GM21825 (cell line): ENCODE measurements around the gene TRAF7.

Experiments
- ATAC-seq: cut with Tn5 transposase; IDR thresholded peaks from one replicate; pipeline ENCODE4 v1.9.1; 2021; ENCODE audit warnings: mild to moderate bottlenecking, moderate library complexity; ENCODE audit not compliant: unreplicated experiment

The TRAF7 gene

GRCh38 chr16:2147378-2147777 lies 8.2 kb upstream of the TRAF7 start:
- ATAC-seq: no peak

GRCh38 chr16:2147981-2148671 lies 7.5 kb upstream of the TRAF7 start, which contains the start of gene RAB26:
TSS of gene RAB26 (plus strand) at chr16:2148625. CDS start at chr16:2148784, 159 bp downstream.
- no peak for ATAC-seq

DNA sequence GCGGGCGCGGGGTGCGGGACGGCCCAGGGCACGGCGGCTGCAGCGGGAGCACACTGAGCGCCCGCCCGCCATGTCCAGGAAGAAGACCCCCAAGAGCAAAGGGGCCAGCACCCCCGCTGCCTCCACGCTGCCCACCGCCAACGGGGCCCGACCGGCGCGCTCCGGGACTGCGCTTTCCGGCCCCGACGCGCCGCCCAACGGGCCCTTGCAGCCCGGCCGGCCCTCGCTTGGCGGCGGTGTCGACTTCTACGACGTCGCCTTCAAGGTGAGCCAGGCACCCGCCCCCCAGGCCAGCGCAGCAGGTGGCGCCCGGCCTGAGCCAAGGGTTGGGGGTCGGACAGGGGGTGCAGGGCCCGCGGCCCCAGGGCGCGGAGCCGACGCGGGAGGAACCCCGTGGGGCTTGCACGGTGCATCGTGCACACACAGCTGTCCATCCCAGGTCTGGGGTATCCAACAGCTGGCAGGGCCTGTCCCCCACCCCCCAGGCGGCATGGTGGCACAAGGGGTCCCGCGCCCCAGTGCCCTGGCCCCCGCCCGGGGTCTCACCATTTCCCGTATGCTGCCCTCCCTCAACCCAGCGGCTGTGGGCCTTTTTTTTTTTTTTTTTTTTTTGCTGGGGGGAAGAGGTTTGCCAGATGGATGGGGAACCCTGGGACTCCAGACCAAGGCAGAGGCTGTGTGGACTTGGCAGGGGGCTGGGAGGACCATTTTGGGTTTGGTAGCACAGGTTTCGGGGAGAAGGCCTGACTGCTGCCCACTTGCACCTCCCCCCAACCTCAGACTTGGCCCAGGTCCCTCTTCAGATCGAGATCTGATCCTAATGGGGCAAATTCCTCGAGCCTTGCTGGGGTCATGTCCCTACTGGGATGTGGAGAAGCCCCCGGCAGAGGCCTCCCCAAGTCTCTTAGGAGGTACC lies 6.6 kb upstream of the TRAF7 start:
- ATAC-seq: no peak

GRCh38 chr16:2149630-2150417 lies 5.8 kb upstream of the TRAF7 start:
- ATAC-seq: no peak

DNA sequence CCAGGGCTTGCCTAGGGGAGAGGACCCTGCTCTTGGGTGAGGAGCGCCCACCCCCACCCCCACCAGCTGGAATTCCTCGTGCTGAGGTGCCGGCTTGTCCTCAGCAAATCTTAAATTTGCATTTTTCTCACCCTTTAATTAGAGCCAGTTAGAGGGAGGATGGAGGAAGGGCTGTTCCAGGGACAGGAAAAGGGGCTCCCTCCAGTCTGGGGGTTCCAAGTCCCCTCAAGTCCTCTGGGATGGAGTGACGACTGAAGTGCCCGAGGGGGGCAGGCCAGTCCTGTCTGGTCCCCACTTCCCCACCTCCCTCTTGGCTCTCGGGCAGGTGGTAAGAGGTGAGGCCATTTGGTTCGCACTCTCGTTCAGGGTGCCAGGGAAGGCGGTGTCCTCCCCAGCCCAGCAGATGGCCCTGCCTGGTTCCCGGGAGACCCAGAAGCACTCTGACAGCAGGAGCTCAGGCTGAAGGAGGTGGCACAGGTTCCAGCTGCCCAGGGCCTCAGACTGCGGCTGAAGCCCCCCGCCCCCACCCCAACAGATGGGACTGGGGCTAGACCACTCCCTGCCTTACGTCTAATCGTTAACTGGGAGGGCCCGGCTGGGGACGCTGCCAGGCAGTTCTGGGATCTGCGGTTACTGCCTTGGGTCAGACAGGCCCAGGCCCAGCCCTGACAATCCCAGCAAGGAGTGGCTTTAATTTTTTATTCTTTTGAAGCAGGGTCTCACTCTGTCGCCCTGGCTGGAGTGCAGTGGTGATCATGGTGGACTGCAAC lies 5.0 kb upstream of the TRAF7 start:
- ATAC-seq: no peak

GRCh38 chr16:2151188-2152091 lies 4.1 kb upstream of the TRAF7 start:
- ATAC-seq: no peak

- no peak for ATAC-seq
Observed at GRCh38 chr16:2152695-2153506, 2.7 kb upstream of the TRAF7 start.

DNA sequence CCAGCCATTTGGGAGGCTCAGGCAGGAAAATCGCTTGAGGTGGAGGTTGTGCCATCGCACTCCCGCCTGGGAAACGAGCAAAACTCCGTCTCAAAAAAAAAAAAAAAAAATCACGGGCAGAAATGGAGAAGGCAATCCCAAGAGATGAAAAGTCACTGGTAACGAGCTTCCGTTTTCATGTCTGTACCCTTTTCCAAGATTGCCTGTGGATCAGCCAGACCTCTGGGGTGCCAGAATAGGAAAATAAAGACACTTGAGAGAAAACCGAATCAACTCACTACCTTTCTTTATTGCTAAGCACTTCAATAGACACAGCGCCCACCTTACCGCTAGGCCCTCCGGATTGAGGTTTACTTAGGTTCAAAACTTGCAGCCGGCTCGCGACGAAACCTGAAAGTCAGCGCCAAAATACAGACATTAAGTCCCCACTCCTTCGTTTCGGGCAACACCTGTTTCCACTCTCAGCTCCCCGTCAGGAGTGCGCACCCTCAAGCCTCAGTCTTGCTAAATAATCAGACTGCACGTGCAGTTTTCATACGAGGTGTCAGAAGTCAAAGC lies 970 bp upstream of the TRAF7 start:
- no peak for ATAC-seq

DNA sequence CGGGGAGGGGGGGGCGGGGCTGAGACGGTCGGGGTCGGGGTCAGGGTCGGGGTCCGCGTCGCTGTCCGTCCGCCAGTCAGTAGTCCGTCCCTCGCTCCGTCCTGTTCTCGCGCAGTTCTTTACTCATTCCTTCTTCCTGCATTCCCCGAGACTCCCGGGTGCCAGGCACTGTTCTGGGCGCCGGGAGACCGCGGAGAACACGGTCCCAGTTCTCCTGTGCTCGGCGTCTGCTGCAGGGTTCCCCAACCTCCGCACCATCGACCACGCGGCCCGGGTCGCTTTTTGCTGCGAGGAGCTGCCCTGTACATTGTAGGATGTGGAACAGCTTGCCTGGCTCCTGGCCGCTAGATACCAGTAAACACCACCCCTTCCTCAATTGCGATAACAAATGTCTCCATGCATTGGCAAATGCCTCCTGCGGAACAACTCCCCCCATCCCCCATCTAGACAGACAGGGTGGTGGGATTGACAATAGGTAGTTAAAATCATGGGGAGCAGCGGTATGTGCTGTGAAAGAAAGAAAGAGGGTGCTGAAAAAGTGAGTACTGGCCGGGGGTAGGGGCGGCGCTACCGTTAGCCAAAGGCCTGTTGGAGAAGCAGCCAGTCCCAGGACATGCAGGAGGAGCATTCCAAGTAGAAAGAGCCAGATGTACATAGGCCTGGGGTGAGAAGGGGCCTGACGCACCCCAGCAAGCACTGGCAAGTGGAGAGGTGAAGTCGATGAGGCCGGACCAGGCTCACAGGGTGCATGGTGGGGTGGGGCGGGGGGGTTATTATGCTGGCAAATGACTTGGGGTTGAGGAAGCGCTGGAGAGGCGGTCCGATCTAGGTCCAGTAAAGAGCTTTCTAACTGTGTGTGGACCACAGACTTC lies 631 bp downstream of the TRAF7 start:
- no peak for ATAC-seq

DNA sequence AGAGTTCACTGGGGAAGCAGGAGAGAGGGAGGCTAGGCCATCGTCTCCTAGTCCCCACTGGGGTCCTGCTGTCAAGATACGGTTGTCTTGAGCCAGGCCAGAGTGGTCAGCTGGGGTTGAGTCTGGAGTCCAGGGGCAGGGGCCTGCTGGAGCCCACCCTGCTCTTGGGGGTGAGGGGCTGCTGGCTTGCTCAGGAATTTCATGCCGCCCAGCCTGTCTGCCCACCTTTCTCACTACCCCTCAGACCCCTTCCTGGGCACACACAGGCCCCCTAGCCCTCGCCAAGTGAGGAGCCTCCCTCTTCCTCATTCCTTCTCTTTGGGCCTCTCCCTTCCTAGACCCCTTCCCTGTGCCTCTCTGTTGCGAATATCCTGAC lies 1.3 kb downstream of the TRAF7 start:
- ATAC-seq: no peak

- ATAC-seq: no peak
Observed at GRCh38 chr16:2157480-2158261, 2.1 kb downstream of the TRAF7 start.

DNA sequence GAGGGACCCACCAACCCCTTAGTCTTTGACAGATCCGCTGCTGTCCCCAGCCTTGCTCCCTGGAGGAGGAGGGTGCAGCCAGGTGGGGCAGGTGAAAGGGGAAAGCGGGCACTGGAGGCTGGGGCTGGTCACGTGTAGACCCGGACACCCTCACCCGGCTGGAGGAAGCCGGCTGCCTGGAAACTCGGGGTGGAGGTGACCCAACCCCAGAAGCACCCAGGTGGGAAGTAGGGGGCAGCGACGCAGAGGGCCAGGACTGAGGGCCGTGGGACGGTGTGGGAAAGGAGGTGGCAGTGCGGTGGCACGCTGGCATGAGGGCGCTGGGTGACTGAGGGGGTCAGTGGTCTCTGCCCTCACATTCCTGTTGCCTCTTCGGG lies 2.7 kb downstream of the TRAF7 start:
- ATAC-seq: no peak

DNA sequence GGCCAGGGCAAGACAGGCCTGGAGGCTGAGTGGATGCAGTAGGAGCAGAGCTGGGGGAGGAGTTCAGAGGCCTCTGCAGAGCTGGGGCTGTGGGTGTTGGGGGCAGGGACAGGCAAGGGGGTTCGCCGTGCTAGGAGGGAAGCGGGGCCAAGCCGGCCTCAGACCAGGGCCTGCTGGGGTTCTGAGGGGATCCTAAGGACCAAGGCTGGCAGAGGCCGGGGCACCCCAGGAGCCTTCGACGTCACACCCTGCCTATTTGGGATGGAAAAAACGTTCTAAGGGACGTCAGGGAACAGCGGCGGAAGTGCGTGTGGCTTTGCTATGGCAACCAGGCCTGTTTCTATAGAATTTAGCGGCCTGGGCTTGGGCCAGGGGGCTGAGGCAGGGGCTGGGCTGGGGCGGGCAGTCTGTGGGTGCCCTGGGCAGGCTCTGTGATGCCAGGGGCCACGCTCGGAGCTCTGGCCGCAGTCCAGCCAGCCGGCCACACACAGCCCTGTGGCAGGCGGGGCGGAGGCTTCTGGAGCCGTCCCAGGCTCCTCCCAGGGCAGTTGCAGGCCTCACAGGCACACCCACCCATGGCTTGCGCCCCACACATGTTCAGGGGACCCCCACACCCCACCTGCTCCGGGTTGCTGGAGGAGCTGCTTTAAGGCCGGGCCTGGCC lies 3.7 kb downstream of the TRAF7 start:
- ATAC-seq: no peak

GRCh38 chr16:2160915-2161551 lies 5.5 kb downstream of the TRAF7 start:
- no peak for ATAC-seq

DNA sequence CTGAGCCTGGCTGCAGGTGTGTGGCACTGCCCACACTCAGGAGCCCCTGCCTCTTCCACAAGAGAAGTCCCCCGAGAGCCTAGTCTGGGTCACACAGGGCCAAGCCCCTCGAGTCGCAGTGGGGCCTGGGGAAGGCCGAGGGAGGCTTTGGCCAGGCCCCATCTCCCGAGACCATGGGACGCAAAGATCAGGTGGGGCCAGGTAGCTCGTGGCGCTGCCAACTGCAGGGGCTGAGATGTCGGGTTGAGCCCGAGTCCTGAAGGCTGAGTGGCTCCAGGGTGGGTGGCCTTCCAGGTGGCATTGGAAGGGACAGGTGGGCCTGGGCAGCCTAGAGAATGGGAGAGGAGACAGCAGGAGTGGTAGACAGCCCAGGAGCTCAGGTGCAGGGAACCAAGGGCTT lies 6.3 kb downstream of the TRAF7 start:
- no peak for ATAC-seq

DNA sequence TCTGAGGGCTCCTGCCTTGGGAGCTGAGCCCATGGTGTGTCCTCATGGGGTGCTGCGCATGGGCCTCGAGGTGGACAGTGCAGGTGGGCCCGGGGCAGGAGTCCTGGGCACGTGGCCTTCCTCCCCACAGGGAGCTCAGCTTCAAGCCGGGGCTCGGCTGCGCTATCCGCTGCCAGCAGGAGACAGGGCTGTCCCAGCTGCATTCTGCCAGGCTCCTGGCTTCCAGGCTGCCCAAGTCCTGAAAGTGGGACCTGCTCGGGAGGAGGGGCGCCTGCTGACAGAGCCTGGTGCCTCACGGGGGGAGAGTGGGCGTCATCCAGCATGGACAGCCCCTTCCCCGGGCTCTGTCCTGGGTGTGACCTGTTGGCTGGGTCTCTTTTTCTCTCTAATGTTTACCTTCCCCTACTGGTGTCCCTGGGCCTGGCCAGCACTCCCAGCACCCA lies 7.1 kb downstream of the TRAF7 start:
- ATAC-seq: no peak
